HG03066 (cell line): ENCODE data around the gene DIPK2A.

Source experiments
- ATAC-seq: cut with Tn5 transposase; IDR thresholded peaks from one replicate; pipeline ENCODE4 v1.9.1; 2021; ENCODE audit warnings: low read depth; ENCODE audit not compliant: unreplicated experiment

The DIPK2A gene, protein sequence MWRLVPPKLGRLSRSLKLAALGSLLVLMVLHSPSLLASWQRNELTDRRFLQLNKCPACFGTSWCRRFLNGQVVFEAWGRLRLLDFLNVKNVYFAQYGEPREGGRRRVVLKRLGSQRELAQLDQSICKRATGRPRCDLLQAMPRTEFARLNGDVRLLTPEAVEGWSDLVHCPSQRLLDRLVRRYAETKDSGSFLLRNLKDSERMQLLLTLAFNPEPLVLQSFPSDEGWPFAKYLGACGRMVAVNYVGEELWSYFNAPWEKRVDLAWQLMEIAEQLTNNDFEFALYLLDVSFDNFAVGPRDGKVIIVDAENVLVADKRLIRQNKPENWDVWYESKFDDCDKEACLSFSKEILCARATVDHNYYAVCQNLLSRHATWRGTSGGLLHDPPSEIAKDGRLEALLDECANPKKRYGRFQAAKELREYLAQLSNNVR

DNA sequence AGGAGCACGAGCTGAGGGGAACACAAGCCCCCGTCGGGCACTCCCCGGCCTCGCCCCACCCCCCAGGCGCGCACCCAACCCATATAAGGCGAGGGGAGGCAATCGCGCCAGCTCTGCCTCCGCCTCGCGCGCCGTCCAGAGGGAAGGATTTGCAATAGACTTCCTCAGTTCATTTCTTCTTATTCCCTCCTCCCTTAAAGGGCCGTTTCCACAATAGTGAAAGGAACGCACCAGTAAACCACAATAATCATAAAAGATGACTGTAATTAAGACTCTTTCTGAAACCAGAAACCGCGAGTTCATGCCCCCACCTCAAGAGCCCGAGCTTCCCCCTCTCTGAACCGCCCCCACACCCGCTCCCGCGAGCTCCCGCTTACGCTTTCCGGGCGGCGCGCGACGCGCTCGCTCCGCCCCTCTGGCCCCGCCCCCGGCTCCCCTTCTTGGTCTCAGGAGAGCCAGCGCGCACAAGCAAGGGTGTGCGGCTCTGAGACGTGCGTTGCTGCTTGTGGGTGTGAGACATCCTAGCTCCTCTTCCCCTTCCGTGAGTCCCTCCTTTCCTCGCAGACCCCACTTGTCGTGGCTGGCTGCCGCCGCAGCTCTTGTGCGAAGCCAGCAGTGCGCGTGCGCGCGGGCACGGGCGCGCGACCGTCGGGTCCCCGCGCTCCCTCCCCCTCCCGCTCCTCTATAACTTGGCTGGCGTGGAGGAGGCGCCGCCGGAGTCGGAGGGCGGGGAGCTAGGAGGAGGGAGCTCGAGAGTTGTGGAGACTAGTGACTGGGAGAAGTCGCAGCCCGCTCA, at the start of gene DIPK2A:
DIPK2A (plus strand) TSS at position 465 of the 796 bp plus-strand sequence. CDS start 510 bp downstream, outside the sequence.
- peak; percentile 47 for ATAC-seq

DNA sequence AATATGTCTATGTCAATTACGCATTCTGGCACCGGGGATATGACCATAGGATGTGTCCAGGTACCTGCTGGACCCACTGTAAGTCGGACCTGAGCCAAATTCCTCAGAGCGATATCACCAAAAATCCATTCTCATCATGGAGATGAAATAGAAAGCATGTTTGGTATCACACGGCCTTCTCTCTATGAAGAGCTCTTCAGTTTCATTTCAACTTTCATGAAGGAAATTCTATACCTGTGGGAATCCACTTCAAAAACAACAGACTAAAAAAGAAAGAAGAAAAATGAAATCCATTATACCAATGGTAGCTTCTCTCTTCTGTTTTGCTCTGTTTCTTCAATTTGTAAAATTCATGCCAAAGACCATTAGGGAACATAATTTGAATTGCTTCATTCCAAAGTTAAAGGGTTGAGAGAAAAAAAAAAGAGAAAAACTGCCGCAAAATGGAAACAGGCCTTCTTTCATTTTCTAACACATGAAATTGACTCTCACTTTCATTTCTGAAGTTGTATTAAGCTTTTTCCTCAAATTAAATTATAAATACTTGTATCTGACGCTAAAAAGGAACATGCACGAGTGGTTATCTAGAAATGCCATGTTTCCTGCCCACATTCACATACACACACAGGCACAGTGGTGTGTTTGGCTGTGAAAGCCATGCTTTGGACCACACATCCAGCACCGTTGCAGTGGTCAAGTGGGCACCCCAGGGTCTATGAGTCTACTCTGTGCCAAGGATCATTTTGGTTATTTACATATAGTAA, 46.9 kb upstream of the DIPK2A start:
- peak; percentile 76 for ATAC-seq

DNA sequence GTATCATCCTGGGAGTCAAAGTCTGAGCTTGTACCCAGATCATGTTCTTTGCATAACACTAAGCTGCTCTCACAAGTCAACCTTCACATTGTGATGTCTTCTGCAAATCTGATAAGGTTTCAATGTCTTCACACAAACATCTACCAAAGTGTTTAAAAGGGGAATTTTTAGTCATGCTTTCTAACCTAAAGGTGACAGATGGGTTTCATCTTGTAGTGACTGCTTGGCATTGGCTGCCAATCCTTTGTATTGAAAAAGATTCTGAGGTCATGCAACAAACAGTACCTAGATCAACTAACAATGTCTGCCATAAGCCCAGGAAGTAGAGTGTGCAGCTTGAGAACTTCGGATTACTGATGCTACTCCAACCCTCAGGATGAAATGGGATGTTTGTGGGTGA, 43.6 kb upstream of the DIPK2A start:
- ATAC-seq, result no peak

DNA sequence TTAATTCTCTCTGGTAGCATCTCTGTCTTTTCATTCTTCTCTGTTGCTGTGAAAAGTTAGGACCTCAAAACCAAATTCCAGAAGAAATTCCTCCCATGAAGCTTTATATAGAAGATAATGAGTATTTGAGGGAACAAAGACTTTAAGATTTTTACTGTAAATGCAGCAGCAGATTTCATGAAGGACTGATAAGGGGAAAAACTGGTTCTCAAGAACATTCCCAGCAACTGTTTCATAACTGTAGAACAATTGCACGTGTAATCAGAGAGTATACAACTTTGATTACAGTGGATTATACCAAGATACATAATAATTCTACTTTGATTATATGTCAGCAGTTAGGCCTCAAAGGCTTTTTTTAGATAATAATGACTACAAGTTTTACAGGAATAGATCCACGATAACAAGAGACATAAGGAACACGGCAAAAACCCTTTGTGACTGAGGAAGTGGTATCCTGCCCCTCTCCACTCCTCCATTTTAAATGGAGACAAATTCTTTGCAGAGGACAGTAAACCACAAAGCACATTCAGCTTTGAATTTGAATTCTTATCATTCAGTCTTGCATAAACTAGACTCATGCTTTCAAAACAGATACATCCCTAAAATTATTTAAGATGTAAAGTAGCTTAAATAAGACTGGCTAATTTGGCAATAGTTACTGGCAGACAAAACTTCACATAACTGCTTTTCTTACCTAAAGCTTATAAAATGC, 42.9 kb upstream of the DIPK2A start:
- ATAC-seq, result no peak

DNA sequence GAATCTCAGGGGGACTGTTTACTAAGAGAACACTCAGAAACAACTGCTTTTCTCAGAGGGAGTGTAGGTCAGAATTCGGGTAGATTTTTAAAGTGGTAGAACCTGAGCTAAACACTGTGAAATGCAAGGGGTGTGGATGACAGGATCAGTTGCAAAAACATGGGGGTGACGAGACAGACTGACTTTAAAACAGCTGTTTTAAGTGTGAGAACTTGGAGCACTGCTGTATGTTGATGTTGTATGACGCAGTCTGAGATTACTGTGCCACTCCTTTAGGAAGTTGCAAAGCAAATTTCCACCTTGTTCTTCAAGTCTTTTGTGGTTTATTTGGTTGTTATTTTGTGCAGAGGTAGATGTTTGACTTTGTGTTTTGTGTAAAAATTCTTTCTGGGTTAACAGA, 36.8 kb upstream of the DIPK2A start:
- ATAC-seq, result no peak

DNA sequence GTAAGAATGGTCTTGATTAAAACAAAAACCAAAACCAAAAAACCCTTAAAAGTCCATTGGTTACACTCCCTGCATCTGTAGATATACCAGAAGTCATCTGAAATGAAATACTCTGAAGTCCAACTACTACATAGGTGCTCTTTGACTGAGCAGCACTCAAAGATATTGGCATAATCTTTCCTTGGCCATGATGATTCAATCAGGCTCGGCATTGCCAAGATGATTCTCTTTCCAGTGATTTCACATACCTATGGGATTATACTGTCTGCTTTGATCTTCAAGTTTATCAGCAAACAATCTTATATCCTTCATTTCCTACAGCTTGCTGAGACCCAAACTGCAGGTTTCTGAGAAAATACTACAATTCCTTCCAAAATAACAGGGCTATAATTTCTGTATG, 35.9 kb upstream of the DIPK2A start:
- ATAC-seq, result no peak

DNA sequence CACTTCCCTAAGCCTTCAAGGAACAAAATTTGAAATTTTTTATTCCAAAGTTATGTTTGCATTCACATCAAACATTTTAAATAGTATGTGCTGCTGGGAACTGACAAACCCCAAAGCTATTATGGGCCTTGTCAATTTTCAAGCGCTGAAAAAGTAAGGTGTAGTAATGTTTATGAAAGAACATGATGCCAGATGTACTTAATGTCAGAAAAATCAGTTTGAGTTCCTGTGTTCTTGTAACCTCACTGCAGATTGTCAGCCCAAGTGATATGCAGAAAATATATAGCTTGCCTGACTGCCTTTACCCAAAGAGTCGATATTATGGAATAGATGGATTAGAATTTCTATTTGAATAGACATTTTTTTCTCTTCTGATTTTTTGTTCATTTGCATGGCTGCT, 20.8 kb upstream of the DIPK2A start:
- ATAC-seq, result no peak

DNA sequence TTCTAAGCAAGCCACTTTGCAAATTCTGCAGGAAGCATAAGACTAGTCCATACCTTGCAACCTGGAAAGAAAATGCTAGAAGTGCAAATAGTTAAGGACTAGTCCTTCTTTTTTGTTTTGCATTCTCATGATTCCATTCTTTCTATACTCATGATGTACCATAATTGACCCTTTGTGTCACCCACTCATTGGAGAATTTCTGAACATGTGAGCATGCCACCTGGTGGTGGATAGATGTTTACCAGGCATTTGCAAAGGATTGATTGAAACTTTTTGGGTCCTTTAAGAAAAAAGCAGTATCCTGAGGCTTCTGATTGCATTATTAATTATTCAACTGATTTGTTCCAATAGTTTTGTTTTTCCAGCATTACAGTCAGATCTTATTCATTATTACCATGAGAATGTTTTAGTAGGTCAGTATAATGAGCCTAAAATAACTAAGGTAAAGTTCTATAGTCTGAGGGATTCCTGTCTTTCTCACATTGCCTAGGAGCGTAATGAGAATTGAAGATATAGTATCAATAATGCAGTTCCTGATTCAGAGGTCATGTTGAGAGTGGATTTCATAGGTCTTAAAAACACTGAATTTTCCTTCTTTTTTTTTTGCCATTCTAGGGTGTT, 20.2 kb upstream of the DIPK2A start:
- no peak for ATAC-seq

DNA sequence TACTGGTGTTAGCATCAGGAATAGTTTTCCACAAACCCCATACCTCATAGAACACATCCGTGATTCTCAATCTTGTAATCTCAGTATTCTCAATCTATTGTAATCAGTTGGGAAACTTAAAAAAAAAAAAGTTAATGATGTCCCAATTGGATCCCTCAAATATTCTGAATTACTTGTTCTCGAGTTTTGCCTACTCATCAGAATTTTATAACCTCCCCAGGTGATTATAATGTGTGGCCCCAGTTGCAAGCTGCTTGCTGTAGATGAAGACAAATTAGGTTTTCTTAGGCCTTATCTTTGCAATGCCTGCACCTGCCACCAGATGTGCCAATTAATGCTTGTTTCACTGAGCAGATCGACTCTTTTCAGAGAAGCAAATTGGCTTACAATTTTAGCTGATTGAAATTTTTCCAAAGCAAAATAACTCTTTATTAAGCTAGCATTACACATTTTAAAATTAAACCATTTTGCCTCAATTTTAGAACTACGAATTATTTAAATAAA, 19.0 kb upstream of the DIPK2A start:
- no peak for ATAC-seq

DNA sequence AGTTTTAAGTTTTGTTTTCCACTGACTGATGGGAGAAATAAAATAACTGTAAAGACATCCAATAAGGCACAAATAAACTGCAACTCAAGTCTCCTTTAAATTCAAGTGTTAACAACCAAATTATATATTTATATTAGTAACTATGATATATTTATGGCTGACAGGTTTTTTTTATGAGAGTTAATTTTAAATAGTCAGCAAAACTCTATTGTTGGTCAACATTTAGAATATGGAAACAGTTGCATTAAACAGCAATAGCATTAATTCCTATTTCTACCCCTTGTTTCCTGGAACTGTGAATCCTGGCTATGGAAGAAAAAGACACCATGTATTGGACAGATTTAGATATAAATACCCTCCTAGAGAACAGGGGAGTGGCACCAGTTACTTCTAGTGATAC, 16.5 kb upstream of the DIPK2A start:
- ATAC-seq, result no peak

DNA sequence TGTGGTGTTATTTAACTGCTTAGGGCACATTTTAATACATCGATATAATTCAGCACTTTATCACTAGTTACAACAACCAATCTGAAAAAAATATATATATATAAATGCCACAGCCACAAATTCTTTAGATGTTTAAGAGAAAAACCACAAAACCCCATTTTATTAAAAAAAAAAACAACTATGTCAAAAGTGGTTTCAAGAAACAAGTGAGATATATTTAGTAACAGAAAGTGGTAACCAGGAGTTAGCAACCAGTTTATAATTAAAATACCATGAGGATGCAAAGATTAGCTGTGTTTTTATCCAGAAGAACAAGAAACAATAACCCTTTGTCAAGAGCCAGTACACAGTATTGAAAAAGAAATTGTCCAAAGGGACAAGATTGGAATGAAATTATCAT, 14.8 kb upstream of the DIPK2A start:
- ATAC-seq, result no peak

DNA sequence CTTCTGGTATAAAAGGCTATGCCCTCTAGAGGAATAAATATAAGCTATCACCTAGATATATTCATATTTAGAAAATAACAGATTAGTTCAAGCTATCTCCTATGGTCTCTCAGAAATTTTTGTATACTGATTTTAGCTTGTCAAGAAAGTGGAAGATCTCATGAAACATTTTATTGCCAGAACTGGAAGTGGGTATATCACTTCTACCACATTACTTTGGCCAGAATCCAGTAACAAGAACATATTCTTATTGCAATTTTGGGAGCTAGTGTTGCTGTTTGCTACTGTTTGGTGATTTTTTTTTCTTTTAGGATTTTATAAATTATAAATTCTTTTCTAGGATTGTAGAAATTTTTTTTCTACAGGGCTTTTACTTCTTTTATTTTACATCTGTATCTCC, 14.2 kb upstream of the DIPK2A start:
- ATAC-seq, result no peak

DNA sequence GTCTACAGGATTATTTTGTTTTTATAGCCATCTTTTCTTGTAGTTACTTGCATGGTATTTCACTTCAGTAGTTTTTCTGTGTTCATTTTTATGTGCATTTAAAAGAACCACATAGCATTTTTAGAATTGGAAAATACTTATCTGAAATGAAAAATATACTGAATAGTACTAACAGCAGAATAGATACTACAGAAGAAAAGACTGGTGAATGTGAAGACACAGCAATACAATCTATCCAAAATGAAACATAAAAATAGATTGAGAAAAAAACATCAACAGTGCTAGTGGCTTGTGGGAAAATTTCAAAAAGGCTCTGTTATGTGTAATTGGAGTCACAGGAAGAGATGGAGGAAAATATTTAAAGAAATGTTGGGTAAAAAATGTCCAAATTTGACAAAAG, 12.7 kb upstream of the DIPK2A start:
- no peak for ATAC-seq

DNA sequence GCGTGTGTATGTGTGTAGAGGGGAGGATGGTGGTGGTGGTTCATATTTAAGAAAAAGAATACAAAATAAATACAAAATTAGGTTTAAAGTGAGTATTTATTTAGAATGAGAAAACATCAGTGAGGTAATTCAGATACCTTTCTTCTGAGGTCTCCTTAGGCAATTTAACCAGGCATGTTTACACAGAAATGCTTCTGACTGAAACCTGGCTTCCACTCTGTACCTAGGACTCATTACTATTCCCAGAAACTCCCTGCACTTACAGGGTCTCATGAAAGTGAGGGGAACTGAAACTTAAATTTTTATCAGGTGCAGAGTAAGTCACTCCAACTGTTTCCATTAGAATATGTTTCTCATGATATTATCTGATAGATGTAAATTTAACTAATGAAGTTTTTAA, 10.3 kb upstream of the DIPK2A start:
- ATAC-seq, result no peak

DNA sequence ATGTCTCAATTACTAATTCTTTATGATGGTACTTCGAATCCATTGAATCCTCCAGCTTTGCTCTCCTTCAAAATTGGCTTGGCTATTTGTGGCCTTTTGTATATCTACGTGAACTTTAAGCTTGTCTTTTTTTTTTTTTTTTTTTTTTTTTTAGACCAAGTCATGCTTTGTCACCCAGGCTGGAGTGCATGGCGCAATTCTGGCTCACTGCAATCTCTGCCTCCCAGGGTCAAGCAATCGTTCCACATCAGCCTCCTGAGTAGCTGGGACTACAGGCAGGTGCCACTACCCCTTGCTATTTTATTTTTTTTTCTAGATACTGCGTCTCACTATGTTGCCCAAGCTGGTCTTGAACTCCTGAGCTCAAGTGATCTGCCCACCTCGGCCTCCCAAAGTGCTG, 7.7 kb upstream of the DIPK2A start:
- no peak for ATAC-seq

DNA sequence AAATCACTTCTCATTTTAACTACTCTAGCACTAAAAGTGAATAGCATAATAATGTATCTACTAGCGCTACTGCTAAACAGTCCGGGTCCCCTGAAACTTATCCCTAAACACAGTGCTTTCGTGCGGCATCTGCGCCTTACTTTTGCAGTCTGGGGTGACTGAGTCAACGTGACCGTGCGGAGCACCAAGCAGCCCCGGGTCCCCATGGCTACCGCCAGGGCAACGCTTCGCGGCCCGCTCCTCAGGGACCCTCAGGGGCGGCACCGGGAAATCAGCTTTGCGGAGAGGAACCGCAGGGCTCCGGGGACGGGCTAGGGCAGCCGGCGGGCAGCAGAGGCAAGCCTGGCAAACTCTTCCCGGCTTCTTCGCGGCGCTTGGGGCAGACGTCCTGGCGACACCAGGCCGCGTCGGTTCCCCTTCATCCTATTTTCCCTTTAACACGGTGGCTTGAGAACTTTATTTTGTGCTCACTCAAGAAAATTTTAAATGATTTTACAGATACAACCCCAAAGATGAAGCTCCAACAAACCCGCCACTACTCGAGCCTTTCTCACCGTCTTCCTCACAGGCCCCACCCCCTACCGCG, 757 bp upstream of the DIPK2A start:
- peak; percentile 19 for ATAC-seq

DNA sequence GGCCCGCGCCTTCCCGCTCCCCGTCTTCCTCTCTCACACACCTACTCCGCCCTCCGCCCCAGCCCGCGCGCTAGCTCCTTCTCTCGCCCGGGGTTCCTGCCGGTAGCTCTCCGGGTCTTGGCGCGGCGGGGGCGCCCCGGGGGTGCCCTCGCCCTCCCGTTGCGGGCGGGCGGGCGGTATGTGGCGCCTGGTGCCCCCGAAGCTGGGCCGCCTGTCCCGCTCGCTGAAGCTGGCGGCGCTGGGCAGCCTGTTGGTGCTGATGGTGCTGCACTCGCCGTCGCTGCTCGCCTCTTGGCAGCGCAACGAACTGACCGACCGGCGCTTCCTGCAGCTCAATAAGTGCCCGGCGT, 507 bp downstream of the DIPK2A start:
- ATAC-seq, result no peak

DNA sequence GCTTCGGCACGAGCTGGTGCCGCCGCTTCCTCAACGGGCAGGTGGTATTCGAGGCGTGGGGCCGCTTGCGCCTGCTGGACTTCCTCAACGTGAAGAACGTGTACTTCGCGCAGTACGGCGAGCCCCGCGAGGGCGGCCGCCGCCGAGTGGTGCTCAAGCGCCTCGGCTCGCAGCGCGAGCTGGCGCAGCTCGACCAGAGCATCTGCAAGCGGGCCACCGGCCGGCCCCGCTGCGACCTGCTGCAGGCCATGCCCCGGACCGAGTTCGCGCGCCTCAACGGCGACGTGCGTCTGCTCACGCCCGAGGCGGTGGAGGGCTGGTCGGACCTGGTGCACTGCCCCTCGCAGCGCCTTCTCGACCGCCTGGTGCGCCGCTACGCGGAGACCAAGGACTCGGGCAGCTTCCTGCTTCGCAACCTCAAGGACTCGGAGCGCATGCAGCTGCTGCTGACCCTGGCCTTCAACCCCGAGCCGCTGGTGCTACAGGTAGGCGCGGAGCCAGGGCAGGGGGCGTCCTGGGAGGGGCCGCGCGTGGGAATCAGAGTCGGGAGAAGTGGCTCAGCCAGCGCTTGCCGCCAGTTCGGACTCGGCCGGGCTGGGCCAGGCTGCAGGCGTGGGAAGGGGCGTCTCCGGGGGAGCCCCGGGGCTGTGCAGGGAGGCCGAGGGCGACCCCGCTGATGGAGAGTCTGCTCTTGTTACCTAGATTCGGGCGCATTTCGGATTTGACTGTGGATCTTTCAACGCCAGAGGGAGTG, 1.1 kb downstream of the DIPK2A start:
- ATAC-seq, result peak; percentile 28
